Measurements from ENCODE around the gene MVK.

The MVK gene

DNA sequence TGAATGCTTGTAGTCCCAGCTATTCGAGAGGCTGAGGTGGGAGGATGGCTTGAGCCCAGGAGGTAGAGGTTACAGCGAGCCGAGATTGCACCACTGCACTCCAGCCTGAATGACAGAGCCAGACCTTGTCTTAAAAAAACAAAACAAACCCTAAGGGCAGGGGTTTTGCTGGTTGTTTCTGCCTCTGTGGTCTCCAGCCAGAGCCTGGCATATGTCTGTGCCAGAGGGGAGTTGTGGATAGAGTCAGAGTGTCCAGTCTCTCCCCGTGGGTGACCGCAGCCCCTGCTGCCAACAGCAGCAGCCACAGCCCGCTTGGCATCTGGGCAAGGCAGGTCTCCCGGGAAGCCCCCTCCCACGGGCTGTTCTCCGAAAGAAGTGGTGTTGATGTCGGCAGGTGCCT lies 37.6 kb downstream of the MVK start:
- no peak for DNase-seq

DNA sequence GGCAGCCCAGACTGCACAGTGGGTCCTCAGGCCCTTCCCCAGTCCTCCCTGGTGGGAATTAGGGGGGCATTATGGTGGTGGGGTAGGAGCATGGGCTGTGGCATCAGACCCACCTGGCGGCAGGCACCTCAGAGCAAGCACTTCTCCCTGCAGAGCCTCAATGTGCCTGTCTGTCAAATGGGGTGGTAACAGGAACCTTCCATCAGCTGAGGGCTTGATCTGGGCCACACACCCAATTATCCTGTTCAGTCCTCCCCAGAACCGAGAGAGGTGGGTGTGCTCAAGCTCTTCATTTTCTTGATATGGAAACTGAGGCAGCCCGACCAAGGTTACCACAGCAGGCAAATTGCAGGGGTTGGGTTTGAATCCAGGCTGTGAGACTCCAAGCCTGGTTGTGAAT lies 38.4 kb downstream of the MVK start:
- DNase-seq: no peak

DNA sequence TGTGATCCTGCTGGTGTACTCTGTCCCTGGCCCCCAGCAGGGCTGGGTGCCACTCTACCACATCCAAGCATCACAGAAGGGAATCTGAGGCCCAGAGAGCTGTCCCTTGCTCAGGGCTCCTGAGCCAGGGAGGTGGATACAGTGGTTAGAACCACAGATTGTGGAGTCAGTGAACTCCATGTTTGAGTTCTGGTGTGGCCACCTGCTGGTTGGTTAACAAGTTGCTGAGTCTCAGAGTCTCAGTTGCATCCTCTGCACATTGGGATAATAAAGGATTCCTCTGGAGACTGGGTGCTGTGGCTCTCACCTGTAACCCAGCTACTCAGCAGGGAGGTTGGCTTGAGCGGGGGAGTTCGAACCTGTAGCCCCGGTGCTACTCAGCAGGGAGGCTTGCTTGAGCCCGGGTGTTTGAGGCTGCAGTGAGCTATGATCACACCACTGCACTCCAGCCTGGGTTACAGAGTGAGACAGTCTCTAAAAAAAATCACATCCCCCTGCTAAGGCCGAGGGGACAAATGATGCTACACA lies 39.4 kb downstream of the MVK start:
- DNase-seq: no peak

DNA sequence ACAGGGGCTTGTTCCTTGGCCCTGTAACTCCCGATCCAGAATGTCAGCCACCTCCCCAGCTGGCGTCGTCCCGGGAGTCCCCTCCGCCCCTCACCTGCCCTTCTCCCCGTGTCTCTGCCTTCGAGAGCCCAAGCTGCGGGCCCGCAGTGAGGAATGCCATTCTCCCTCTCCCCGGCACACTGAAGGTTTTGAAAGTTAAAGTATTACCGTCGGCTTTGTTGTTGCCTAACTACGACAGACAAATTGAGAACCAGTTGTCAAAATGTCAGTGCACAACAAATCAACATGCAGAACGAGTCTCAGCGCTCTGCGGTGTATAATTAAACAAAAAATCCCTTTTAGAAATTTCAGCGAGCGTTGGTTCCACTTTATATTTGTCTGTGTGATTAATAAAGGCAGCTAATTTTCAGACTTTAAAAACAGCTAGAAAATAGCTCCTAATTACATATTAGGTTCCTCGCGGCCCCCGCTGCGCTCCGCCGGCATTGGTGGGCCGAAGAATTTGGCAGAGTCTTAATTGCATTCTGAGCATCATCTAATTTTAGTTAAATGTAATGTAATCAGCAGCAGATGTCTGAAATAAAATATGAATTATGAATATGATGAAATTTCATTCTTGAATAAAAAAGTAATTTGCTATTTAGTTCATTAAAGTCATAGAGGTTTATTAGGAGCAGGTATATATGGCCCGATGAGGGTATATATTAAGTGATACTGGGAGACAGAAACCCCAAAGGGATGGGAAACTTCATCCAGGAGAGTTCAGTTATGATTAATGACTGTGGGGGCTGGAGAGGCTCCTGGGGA lies 40.3 kb downstream of the MVK start:
- no peak for DNase-seq

DNA sequence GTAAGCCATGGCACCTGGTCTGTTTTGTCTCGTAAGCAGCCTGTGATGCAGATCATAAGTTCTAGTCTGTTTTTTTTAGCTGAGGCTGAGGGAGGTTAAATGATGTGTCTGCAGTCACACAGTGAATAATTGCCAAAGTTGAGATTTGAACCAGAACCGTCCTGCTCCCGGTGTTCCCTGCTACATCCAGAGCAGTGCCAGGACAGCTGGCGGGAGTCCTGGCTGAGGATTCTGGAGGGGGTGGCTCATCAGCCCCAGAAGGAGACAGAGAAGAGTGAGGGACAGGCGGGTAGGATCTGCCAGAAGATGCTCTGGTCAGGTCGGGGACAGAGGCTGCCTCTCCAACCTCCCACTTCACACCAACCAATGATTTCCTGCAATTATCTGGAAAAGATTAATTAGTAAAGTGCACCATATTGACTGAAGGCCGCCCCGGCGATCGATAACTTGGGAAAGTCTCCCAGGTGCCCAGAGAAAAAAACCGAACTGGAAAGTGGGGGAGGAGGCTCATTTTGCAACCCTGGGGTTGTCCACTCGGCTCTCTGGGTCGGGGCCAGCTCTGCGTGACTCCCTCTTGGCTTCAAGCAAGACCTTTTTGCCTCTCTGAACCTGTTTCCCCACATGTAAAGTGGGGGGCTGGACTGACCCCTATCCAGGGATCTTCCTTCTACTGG lies 42.1 kb downstream of the MVK start:
- no peak for DNase-seq

DNA sequence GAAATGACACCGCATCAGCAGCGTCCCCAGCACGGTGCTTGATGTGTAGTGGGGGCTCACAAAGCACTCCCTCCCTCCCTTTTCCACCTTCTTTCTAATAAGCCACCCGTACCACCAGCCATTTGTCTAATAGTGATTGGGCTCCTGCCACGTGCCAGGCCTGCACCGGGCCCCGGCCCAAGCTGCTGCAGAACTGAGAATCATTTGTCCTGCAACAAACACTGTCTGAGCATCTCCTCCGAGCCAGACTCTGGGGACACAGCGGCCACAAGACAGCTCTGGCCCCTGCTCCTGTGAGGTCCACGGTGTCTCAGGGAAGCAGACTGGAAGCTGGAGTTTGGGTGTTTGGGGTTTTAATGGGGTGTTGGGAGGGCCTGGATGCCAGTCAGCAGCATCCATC lies 43.9 kb downstream of the MVK start:
- no peak for DNase-seq

DNA sequence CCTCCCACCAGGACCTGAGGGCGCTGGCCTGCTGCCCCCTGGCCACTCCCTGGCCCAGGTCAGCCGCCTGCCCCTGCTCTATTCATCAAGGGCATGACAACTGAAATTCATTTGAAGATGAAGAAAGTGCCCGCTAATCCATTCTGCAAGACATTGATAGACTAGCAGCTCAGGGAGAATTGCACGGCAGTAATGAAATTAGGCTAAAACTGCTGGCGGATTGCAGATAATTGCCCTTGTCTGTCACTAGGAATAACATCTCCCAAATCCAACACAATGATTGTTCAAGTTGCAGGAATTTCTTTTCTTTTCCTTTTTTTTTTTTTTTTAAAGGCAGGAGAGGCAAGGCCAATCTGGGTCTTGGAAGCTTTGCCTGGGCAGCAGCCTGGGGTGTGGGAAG lies 44.5 kb downstream of the MVK start:
- DNase-seq: no peak

DNA sequence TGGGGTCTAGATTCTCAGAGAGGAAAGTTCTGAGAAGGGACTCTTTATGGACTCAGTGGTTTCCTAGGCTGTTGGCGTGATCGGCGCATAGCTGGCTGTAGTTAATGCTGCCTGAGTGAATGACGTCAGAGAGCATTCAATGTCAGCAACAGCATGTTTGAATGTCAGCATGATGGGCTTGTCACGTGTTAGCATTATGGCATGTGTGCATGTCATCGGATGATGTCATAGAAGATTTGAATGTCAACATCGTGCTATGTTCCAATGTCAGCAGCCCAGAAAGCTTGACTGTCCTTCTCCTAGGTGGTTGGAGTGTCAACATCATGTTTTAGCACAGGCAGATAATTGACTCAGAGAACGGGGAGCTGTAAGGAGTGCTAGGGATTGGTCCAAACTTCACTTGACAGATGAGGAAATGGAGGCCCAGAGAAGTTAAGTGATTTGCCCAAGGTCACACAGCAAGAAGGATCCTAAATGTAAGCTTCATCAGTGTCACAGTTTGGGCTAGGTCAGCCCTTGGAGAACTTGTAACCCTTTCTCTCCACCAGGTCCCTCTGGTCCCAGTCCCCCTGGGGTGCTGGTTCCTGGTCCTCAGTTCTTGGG lies 45.5 kb downstream of the MVK start:
- DNase-seq: no peak

DNA sequence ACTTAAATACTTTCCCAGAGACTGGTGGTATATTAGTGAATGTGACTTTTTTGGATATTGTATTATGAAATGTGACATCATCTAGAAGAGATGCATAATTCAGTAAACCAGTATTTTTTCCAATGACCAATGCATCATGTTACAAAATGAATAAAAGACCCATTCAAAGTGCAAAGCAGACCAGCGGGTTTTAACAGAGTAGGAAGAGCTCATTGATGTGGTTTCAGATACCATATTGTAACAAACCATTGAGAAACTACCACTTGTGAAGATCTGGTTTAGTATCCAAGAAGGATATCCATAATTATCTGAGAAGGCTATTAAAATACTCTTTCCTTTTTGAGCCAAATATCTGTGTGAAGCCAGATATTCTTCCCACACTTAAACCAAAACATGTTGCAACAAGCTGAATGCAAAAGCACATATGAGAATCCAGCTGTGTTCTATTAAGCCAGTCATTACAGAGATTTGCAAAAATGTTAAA lies 47.7 kb downstream of the MVK start:
- DNase-seq: no peak

DNA sequence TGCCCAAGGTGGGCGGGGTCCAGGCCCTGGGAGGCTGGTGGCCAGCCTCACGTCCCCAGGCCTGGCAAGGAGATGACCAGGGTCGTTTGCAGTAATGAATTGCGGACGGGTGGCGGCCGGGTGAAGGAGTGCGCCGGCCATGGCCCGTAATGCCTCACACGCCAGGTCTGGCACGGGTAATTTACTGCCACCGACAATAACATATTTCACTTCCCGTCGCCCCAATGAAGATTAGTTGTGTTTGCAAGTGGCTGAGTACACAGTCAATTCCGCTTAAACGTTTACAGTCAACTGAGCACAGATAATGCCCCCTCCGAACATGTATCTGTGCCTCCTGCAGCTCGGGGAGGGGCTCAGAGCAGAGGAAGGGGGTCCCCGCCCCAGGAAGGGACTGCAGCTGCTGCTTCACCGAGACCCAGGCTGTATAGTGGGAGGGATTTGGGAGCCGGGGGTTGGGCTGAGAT lies 48.3 kb downstream of the MVK start:
- DNase-seq: no peak

DNA sequence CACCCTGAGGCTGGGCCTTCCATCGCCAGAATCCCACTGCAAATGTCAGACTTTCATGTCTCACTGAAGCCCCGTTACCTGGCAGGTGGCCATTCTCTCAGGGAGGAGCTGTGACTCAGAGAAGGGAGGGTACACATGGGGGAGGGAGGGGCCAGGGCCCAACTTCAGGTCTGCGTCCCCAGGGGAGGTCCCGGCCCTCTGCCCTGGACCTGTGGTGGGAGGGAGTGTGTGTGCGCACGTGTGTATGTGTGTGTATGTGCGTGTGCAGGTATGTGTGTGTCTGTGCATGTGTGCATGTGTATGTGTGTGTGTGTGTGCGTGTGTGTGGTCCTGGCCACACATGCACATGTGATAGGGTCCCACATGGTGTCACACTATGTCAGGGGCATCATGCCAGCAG lies 50.9 kb downstream of the MVK start:
- DNase-seq: no peak

DNA sequence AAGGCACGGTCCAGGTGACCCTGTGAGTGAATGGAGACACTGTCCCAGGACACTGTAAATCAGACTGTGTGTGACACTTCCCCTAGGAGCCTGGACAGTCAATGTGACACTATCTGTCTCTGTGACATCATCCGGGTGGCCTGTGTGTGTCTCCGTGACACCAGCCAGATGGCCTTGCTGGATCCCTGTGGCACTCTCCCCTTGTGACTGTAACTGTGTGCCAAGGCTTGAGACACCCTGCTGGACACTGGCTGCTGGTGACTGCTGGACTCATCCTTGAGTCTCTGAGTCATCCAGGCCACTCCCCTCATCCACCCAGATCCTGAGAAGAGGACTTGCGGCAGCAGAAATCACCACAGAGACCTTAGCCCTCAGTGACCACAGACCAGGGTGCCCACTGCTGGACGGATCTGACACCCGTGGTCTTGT lies 51.6 kb downstream of the MVK start:
- no peak for DNase-seq

DNA sequence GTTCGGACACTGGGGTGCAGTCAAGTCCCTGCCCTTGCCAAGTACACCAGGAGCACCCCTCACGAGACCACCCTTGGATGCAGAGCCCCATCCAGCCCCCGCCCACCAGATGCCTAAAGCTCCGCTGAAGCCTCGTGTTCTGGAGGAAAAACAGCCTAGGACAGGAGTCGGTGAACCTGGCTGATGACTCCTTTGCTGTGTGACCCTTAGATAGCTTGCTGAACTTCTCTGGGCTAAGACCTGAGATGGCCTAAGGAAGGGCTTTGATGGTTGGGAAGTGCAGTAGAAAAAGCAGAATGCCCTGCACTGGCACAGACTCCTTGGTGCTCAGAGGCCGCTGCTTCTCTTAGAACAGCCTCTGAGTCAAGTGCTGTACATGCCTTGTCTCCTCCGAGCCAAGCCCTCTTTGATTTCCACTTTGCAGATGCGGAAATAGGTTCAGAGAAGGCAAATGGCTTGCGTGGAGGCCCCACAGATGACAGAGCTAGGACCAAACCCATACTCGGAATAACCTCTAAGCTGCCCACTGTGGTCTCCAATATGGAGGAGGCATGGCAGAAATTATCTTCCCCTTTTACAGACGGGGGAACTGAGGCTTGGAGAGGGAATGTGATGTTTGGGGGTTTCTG lies 52.3 kb downstream of the MVK start:
- no peak for DNase-seq

DNA sequence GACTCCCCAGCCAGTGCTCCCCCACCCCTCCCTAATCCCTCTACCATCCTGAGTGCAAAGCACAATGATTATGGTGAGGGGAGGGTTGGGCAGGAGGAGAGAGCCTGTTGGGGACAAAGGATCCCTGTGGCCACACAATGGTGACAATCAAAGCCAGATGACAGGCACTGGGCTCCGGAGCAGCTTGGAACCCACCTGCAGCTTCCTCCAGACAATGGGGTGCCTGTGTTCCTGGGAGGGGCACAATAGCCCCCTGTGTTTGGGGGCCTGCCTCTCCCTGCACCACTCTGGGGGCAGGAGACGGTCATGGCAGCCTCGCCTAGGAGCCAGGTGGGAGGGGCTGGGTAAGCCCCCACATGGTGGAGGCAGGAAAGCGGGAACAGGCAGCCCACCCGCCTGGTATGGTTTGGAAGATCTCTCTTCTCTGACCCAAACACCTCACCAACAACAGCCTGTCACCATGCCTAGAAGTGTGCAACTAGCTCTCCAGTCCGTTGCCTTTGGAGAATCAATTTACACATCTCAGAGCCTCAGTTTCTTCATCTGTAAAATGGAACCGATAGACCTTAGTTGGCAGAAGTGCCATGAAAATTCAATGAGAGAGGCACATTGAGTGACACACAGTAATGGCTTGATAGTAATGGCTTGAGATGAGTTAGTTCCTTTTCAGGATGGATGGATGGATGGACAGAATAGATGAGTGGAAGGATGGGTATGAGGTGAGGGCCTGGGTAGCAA lies 53.0 kb downstream of the MVK start:
- DNase-seq: no peak

DNA sequence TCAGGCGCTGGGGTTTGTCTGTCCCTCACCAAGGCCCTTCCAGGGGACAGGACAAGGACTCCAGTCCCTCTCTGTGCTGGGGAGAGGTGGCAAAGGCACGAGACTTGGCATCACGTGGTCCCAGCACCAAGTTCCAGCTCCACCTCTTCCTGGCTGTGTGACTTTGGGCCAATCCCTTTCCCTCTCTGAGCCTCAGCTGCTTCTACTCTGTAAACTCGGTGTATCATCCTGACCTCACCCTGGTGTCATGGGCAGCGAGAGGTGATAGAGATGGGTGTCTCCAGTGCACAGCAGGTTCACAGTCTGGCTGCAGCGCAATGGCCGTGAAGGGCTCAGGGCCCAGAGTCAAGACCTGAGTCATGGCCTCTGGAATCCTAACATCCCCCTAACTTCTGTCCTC lies 54.0 kb downstream of the MVK start:
- DNase-seq: no peak

DNA sequence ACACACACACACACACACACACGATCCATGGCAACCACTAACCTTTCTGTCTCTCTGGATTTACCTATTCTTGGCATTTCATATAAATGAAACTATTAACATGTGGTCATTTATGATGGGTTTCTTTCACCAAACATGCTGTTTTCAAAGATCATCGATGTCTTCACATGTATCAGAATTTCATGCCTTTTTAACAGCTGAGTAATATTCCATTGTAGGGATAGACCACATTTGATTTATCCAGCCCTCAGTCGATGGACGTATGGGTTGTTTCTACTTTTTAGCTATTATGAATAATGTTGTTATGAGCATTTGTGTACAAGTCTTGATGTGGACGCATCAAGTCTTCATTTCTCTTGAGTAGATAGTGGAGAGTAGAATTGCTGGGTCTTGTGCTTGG lies 56.5 kb downstream of the MVK start:
- DNase-seq: no peak

DNA sequence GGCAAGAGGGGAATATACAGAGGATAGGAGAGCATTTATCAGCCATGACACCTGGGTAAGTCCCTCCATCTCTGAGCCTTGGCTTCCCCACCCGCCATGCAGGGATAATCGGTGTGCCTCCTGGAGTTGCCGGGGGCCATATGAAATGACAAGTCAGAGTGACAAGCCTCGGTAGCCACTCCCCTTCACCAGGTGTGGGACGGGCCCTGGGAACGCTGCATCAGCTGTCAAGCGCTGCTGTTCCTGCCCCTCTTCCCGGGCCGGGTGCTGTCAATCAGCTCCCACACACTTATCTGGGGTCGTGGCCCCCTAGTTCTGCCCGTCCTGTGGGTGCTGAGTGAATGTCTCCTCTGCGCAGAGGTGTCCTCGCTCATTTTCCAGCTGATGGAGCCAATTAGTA lies 57.2 kb downstream of the MVK start:
- no peak for DNase-seq

DNA sequence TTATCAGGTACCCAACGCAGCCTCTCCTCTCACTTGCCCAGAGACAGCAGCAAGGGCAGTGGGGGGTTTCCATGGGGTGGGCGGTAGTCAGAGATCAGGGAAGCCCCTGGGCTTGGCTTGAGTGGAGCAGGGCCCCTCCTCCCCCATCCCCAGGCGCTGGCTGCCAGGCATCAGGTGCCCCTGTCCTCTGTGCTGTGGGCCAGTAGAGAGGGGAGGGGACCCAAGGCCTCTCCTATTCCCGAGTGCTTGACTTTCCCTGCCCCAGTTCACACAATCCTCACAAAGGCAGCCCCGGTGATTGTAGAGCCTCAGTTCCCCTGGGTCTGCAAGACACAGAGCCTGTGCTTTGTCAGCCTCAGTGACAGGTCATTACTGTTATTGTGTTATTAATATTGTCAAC lies 57.7 kb downstream of the MVK start:
- DNase-seq: no peak

DNA sequence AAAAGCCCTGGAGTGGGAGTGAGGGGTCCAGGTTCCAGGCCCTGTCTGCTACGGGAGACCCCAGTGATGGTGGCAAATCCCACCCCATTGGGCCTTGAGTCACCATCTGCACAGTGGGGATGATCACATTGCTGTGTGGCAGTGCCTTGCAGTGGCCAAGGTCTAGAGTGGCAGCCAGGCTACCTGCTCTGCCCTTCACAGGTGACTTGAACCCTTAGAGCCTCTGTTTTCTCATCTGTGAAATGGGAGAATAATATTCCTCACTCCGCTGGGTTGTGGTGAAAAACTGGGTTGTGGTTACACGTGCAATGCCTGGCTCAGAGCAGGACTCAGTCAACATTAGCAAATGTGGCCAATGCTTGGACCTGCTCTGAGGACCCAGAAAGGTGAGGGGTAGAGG lies 58.2 kb downstream of the MVK start:
- DNase-seq: no peak

DNA sequence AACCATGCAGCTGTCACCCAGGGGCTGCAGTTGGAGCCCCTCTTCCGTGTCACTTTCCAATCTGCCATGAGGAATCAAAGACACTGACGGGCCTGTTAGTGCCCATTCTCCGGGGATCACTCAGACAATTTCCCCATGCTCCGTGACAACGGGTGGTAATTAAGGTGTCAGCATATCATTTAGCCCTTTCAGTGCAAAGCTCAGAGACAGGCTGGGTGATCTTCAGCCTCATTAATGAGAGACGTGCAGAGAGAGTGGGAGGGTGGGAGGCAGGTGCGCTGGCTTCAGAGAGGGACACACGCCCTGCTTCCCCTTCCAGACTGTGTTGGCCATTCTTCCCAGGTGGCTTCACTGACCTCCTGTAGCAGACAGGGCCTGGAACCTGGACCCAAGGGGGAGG lies 58.7 kb downstream of the MVK start:
- DNase-seq: no peak

DNA sequence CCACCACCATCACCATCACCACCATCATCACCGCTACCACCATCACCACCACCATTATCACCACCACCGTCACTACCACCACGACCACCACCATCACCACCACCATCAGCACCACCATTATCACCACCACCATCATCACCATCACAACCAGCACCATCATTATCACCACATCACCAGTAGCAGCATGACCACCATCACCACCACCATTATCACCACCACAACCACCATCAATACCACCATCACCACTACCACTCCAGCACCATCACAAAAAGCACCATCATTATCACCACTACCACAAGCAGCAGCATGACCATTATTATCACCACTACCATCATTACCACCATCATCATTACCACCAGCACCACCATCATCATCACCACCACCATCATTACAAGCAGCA lies 62.1 kb downstream of the MVK start:
- DNase-seq: no peak

DNA sequence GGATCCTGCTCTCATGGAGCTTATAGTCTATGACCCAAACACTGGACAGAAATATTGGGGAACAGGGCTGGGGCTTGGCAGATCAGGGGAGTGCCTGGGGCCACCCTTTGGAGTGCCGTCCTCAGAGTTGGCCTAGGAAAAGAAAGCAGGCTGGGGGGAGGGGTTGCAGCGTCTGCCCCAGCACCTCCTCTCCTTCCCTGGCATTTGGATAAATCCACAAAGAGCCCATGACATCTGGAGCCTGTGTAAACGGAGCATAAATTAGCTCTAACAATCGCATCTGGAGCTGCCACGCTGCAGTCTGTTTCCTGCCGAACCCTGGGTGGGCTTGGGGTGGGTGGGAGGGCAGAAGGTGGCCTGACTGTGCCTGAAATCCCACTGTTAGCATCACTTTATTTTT lies 63.8 kb downstream of the MVK start:
- no peak for DNase-seq

DNA sequence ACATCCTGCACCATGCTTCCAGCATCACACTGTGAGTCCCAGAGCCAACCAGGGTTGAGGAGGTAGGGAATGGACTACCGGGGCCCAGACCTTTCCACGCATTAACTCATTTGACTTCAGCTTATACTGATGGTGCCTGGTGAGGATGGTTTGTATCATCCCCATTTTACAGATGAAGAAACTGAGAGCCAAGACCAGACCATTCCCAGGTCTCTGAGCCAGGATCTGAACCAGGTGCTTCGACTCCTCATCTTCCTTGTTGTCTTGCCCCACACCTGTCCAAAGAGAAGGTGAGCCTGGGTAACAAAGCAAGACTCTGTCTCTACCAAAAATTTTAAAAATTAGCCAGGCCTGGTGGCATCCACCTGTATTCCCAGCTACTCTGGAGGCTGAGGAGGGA lies 64.4 kb downstream of the MVK start:
- no peak for DNase-seq
